ENCODE data around the gene KIDINS220. TPM values are rescaled to one million over a fixed set of nuclear protein-coding genes. Genes with fewer than 3 reads are reported as not detected.

Gene KIDINS220
- total RNA-seq, 1 experiment from 2014 or later, result 20.1 TPM

GRCh38 chr2:8876628-8877027, 39.2 kb upstream of the KIDINS220 start:
- no peak for DNase-seq (ENCODE audit: low read depth, low spot score)
- H3K9ac ChIP-seq (ENCODE audit: low read length), result no peak overlapping the region
- H4K20me1 ChIP-seq (ENCODE audit: insufficient read depth), result no peaks in the 10 kb centered on the region
- ChIA-PET POLR2A (no interaction called here), CTCF (no interaction called here), RAD21 (ENCODE audit: low non-redundant PET in 1 of 2, low total read pairs in 2 of 2, uncharacterized antibody in 2 of 2, unreplicated experiment in 2 of 2) (no interaction called here)
- no peak overlapping the region for H2AFZ ChIP-seq (ENCODE audit: low read depth, low read length, poor library complexity, severe bottlenecking)
- H3K9me2 ChIP-seq (ENCODE audit: insufficient read depth), result no peaks in the 10 kb centered on the region
- no peak overlapping the region for H3K4me3 ChIP-seq (replicated peaks in 1 of 2; ENCODE audit: low read depth in 1 of 2, low read length in 2 of 2)
- H3K36me3 ChIP-seq (ENCODE audit: control insufficient read depth in 1 of 2, insufficient read depth in 2 of 2, low read length in 2 of 2), result no peaks in the 10 kb centered on the region
- ATAC-seq, result no peak
- no peak overlapping the region for H3K27ac ChIP-seq (ENCODE audit: low read depth, low read length)
- no TSS peak for BruUV-seq (replicated peaks)
- no peaks in the 10 kb centered on the region for H3K27me3 ChIP-seq (ENCODE audit: insufficient read depth, low read length)
- H3K9me3 ChIP-seq (ENCODE audit: control insufficient read depth in 1 of 2, insufficient read depth in 1 of 2, low read depth in 1 of 2, low read length in 2 of 2), result no peaks in the 10 kb centered on the region
- H3K4me1 ChIP-seq (ENCODE audit: control insufficient read depth in 1 of 2, insufficient read depth in 2 of 2, low read length in 2 of 2), result no peaks in the 10 kb centered on the region
- H3K4me2 ChIP-seq (ENCODE audit: low read length), result no peak overlapping the region
- intact Hi-C loops (cut with micrococcal nuclease), result loop anchor here (10.0 kb wide), 1 partner anchor 458 kb away; no protein-coding TSS in a partner anchor
- H3K79me2 ChIP-seq (ENCODE audit: insufficient read depth, low read length), result no peaks in the 10 kb centered on the region
- TF ChIP-seq YY1 (IDR thresholded peaks at IDR 0.05; ENCODE audit: extremely low read depth, insufficient replicate concordance, low read depth, low read length) (no peak), CEBPB (IDR thresholded peaks at IDR 0.05; ENCODE audit: low read depth) (no peak), TCF7L2 (IDR thresholded peaks at IDR 0.05; ENCODE audit: borderline replicate concordance, extremely low read depth, insufficient read depth, insufficient read length) (no peak), ELF1 (IDR thresholded peaks at IDR 0.05; ENCODE audit: borderline replicate concordance, low read depth) (no peak), REST (IDR thresholded peaks at IDR 0.05; ENCODE audit: low read depth) (no peak), SIN3A (IDR thresholded peaks at IDR 0.05; ENCODE audit: low read depth) (no peak), EZH2 (IDR thresholded peaks at IDR 0.05) (no peak), CBX3 (IDR thresholded peaks at IDR 0.05; ENCODE audit: low read depth) (no peak), ZBTB33 (IDR thresholded peaks at IDR 0.05; ENCODE audit: extremely low read depth, insufficient replicate concordance, low read length) (no peak), ZFX (IDR thresholded peaks at IDR 0.05) (no peak), SRF (IDR thresholded peaks at IDR 0.05; ENCODE audit: low read depth) (no peak), POLR2AphosphoS5 (IDR thresholded peaks at IDR 0.05; ENCODE audit: low read depth, low read length) (no peak), FOSL1 (IDR thresholded peaks at IDR 0.05; ENCODE audit: low read depth) (no peak)
